GM18511 (cell line): ENCODE measurements around the gene EGR2.
A peak's percentile ranks its signal among the peaks of the same experiment; 100 is the strongest.

Source experiments
- ATAC-seq: cut with Tn5 transposase; IDR thresholded peaks from one replicate; pipeline ENCODE4 v1.9.1; 2021; ENCODE audit warnings: mild to moderate bottlenecking, moderate library complexity; ENCODE audit not compliant: unreplicated experiment

EGR2 gene

GRCh38 chr10:62816331-62817120, at the start of gene EGR2:
TSS of gene EGR2 (minus strand) at chr10:62816366. CDS start at chr10:62816029, 337 bp downstream.
- peak; percentile 74 for ATAC-seq

DNA sequence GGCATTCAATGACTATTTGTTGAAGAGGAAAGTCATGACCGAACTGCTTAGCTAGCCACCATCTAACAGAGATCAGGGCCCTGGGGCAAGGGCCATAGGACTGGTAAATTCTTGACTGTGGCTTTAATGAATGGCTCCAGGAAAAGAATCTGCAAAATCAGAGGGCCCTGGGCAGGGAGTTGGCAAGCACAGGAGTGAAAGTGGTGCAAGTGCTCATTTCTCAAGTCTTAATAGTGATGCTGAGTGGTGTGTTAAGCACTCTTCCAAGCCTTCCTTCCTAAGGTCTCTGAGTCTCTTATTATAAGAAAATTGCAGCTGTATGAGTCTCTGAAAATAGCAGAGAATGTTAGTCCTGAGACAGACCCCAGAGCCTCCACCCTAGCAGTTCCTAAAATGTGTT, 46.3 kb upstream of the EGR2 start:
- no peak for ATAC-seq

- ATAC-seq: no peak
Measured at GRCh38 chr10:62861507-62861906, 45.3 kb upstream of the EGR2 start.

DNA sequence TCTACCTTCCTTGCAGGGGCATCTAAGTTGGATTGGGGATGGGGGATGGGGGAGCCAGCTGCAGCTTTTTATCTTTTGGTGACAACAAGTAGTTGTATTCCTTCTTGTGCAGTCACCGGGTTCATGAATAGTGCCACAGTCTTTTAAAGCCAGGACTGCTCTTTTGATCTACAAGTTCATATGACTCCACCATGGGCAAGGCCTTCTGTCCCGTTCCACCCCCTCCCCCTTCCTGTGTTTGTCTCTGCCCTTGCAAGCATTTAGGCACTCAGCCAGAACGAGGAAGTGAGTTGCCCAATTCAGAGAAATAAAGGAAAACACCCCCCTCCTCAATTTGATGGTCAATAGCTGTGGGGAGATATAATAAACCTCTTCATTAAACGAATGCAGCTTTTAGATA, 44.8 kb upstream of the EGR2 start:
- ATAC-seq: no peak

- no peak for ATAC-seq
Measured at GRCh38 chr10:62858364-62858763, 42.2 kb upstream of the EGR2 start.

GRCh38 chr10:62856021-62856420, 39.9 kb upstream of the EGR2 start:
- no peak for ATAC-seq

GRCh38 chr10:62853710-62854109, 37.5 kb upstream of the EGR2 start:
- peak; percentile 24 for ATAC-seq

GRCh38 chr10:62852961-62853702, 37.0 kb upstream of the EGR2 start:
- peak; percentile 76 for ATAC-seq

GRCh38 chr10:62851442-62851841, 35.3 kb upstream of the EGR2 start:
- no peak for ATAC-seq

DNA sequence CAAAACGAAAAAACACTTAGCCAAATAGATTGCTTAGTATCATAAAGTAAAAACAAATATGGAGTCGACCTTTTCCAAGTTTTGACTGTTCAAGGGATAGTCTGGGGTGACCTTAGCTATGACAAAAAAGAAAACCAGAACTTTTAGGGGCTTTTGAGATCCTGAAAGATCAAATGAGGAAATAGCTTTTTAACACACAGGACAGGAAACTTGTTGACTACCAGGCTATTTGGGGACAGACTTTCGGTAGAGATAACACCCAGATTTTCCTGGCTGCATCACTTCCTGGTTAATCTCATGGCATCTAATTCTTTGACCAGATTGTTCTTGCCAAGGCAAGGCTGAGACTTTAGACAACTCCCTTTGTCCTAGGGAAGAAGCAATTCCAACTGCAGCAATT, 34.5 kb upstream of the EGR2 start:
- no peak for ATAC-seq

DNA sequence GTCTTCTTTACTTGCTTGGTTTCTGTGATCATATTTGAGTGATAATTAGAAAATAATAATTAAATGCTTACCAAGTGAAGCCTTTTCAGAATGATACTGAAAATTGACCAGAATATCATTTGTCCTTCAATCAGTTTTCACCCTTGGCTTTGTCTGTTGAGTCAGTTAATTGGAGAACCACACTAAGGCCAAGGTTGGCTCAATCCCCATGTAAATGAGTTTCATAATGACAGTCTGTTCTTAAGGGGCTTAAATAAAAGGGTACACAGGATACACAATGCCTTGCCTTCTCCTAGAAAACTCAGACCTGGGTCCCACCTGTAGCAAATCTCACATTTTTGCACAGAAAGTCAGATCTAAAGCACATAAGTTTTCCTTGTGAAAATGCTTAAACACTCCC, 31.3 kb upstream of the EGR2 start:
- ATAC-seq: no peak

- no peak for ATAC-seq
Measured at GRCh38 chr10:62844280-62845011, 28.3 kb upstream of the EGR2 start.

DNA sequence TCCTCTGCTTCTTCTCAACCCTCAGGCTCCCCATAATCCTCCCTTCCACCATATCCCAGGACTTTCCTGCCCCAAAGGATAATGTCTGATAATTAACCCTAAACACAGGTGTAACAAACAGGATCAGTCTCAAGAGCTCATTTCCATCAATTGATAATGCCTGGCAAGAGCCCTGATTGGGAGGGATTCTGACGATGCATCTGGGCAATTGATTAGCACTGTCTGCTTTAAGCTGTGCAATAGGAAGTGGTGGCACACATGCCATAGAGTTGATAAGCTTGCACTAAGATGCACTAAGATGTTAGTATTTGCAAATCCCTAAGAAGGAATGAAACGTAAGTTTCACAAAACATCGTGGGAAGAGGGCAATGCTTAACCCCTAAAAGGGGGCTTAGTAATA, 27.4 kb upstream of the EGR2 start:
- ATAC-seq: no peak

GRCh38 chr10:62842983-62843382, 26.8 kb upstream of the EGR2 start:
- ATAC-seq: peak; percentile 76

- no peak for ATAC-seq
Measured at GRCh38 chr10:62839590-62839989, 23.4 kb upstream of the EGR2 start.

- no peak for ATAC-seq
Measured at GRCh38 chr10:62831346-62831745, 15.2 kb upstream of the EGR2 start.

GRCh38 chr10:62830679-62831078, 14.5 kb upstream of the EGR2 start:
- no peak for ATAC-seq

DNA sequence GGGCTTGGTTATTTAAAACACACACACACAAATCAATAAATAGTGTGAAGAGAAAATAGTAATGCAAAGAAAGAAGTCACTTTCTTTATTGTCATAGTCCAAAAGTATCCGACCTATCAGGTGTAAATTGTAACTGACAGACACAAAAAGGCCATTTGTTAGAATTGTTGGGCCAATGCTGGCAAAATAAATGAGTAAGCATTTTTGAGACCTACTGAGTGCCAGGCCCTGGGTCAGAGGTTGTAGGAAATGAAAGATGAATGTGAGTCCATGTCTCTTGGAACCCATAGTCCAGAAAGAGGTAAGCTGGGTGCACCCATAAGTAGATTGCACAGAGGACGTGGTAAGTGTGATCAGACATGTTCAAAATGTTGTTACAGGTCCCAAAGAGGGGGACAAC, 13.5 kb upstream of the EGR2 start:
- no peak for ATAC-seq

GRCh38 chr10:62826273-62826672, 10.1 kb upstream of the EGR2 start:
- no peak for ATAC-seq

DNA sequence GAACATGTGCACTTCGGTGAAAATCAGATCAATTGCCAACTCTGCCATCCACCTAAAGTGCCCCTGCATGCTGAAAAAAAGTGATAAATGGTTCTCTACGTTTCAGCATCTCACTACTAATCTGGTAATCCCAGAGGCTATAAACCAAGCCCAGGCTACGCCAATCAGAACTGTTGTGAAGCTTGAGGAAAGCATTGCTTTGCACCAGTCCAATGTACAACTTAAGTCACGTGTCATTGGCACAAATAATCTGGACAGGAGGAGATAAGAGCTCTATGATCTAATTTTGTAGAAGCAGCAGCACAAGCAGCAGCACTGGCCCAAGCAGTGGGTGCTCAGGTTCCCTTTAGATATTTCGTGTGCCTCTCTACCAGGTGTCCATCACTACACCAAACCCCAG, 4.4 kb upstream of the EGR2 start:
- ATAC-seq: no peak

GRCh38 chr10:62819141-62819920, 3.2 kb upstream of the EGR2 start:
- ATAC-seq: no peak
